Activated CD8-positive, alpha-beta memory T cell treated with anti-CD3 and anti-CD28 coated beads for 36 hours (primary cell): ENCODE data around the gene ZDHHC8. TPM values are rescaled to one million over a fixed set of nuclear protein-coding genes. Genes with fewer than 3 reads are reported as not detected.

Source experiments
- CTCF ChIA-PET: fragments of 350-600 bp; sonication (Branson Sonifier 250); formaldehyde crosslinking; loops from one replicate; lab custom pipeline; 2021; ENCODE audit warnings: antibody characterized with exemption; lab: Charles Lee
- POLR2A ChIA-PET: fragments of 350-600 bp; sonication (Branson Sonifier 250); formaldehyde crosslinking; loops from one replicate; lab custom pipeline; 2021; ENCODE audit warnings: antibody characterized with exemption; lab: Charles Lee
- total RNA-seq, 2 experiments: library from RNA; stranded (reverse); gene quantifications; one replicate each; pipeline ENCODE4 v1.2.3, GENCODE V29; 2021

The ZDHHC8 gene
- total RNA-seq, 2 experiments from 2014 or later: 86.6 to 87.0 TPM

- POLR2A ChIA-PET: no interaction called here
- CTCF ChIA-PET: no interaction called here
These were observed 46.7 kb downstream of the ZDHHC8 start for GRCh38 chr22:20178075-20178914.

GRCh38 chr22:20178915-20179227, 47.3 kb downstream of the ZDHHC8 start:
- POLR2A ChIA-PET: no interaction called here
- CTCF ChIA-PET: no interaction called here

- ChIA-PET CTCF (no interaction called here), POLR2A (no interaction called here)
These were observed 48.0 kb downstream of the ZDHHC8 start for GRCh38 chr22:20179455-20180244.

GRCh38 chr22:20180245-20180630, 48.6 kb downstream of the ZDHHC8 start:
- POLR2A ChIA-PET: no interaction called here

GRCh38 chr22:20180640-20181039, 49.0 kb downstream of the ZDHHC8 start:
- ChIA-PET CTCF (no interaction called here), POLR2A (no interaction called here)

More at GRCh38 chr22:20180245-20180630, 48.6 kb downstream of the ZDHHC8 start:
- CTCF ChIA-PET: no interaction called here

GRCh38 chr22:20181194-20181883, 49.7 kb downstream of the ZDHHC8 start:
- POLR2A ChIA-PET: no interaction called here
- CTCF ChIA-PET: no interaction called here

GRCh38 chr22:20181884-20182236, 50.3 kb downstream of the ZDHHC8 start:
- POLR2A ChIA-PET: no interaction called here
- CTCF ChIA-PET: no interaction called here

GRCh38 chr22:20182365-20182764, 50.8 kb downstream of the ZDHHC8 start:
- POLR2A ChIA-PET: no interaction called here
- CTCF ChIA-PET: no interaction called here

GRCh38 chr22:20183101-20183500, 51.5 kb downstream of the ZDHHC8 start:
- ChIA-PET CTCF (no interaction called here), POLR2A (no interaction called here)

GRCh38 chr22:20183823-20184222, 52.2 kb downstream of the ZDHHC8 start:
- ChIA-PET CTCF (no interaction called here), POLR2A (no interaction called here)

- CTCF ChIA-PET: no interaction called here
- POLR2A ChIA-PET: no interaction called here
These were observed 53.0 kb downstream of the ZDHHC8 start for GRCh38 chr22:20184501-20185165.

- ChIA-PET CTCF (interaction anchor here (1.4 kb wide), 1 partner anchor 10 kb away, joined by 3 read pairs; no protein-coding TSS in a partner anchor), POLR2A (no interaction called here)
These were observed 54.1 kb downstream of the ZDHHC8 start for GRCh38 chr22:20185750-20186149.

- ChIA-PET POLR2A (no interaction called here), CTCF (interaction anchor here (1.4 kb wide), 1 partner anchor 9 kb away, joined by 3 read pairs; no protein-coding TSS in a partner anchor)
These were observed 54.7 kb downstream of the ZDHHC8 start for GRCh38 chr22:20186183-20186870.

- ChIA-PET CTCF (interaction anchor here (1.4 kb wide), 1 partner anchor 8 kb away, joined by 3 read pairs; no protein-coding TSS in a partner anchor), POLR2A (no interaction called here)
These were observed 55.4 kb downstream of the ZDHHC8 start for GRCh38 chr22:20186871-20187546.

GRCh38 chr22:20187777-20188566, 56.4 kb downstream of the ZDHHC8 start:
- CTCF ChIA-PET: no interaction called here
- POLR2A ChIA-PET: no interaction called here

GRCh38 chr22:20188567-20188877, 56.9 kb downstream of the ZDHHC8 start:
- POLR2A ChIA-PET: no interaction called here

GRCh38 chr22:20191000-20191515, 59.5 kb downstream of the ZDHHC8 start:
- ChIA-PET POLR2A (no interaction called here), CTCF (no interaction called here)

More at GRCh38 chr22:20188567-20188877, 56.9 kb downstream of the ZDHHC8 start:
- CTCF ChIA-PET: no interaction called here

GRCh38 chr22:20191803-20192202, 60.2 kb downstream of the ZDHHC8 start:
- ChIA-PET CTCF (no interaction called here), POLR2A (no interaction called here)
